Neural cell (in vitro differentiated cells): ENCODE measurements around the gene SCCPDH. TPM values are rescaled to one million over a fixed set of nuclear protein-coding genes. Genes with fewer than 3 reads are reported as not detected.
A peak's percentile ranks its signal among the peaks of the same experiment; 100 is the strongest.

Experiments
- H2AFZ ChIP-seq: fragments of 200-600, 300-800 bp; sonication (generic), shearing (Covaris generic); 2 replicates; pipeline ENCODE4 v1.6.0; 2014; ENCODE audit warnings: low read depth, mild to moderate bottlenecking, antibody characterized with exemption, low read length, moderate library complexity
- H3F3A ChIP-seq: fragments of 200-600 bp; shearing (Covaris generic); 2 replicates; pipeline ENCODE4 v1.6.1; 2016; ENCODE audit warnings: mild to moderate bottlenecking, moderate library complexity, mixed read lengths, antibody characterized with exemption, low read length; ENCODE audit not compliant: insufficient read depth, poor library complexity, severe bottlenecking
- H3K27ac ChIP-seq: fragments of 200-600, 300-800 bp; sonication (generic), shearing (Covaris generic); 2 replicates; pipeline ENCODE4 v1.5.1; 2014; ENCODE audit warnings: mild to moderate bottlenecking, low read length, moderate library complexity
- H3K27me3 ChIP-seq: fragments of 300-800, 200-600 bp; sonication (generic), shearing (Covaris generic); 2 replicates; pipeline ENCODE4 v1.6.0; 2014; ENCODE audit warnings: mild to moderate bottlenecking, low read depth, low read length, moderate library complexity; ENCODE audit not compliant: insufficient read depth
- H3K36me3 ChIP-seq: fragments of 300-800, 200-600 bp; sonication (generic), shearing (Covaris generic); 2 replicates; pipeline ENCODE4 v1.5.1; 2014; ENCODE audit warnings: mild to moderate bottlenecking, antibody characterized with exemption, low read length, moderate library complexity; ENCODE audit not compliant: insufficient read depth
- H3K4me2 ChIP-seq: fragments of 300-800, 200-600 bp; sonication (generic), shearing (Covaris generic); 2 replicates; pipeline ENCODE4 v1.6.0; 2014; ENCODE audit warnings: mild to moderate bottlenecking, low read length
- H3K4me3 ChIP-seq: fragments of 300-800, 200-600 bp; sonication (generic), shearing (Covaris generic); 2 replicates; pipeline ENCODE4 v1.5.1; 2014; ENCODE audit warnings: mild to moderate bottlenecking, low read length, moderate library complexity
- H3K79me2 ChIP-seq: fragments of 200-600 bp; shearing (Covaris generic); replicated peaks from 2 replicates; pipeline ENCODE4 v1.6.0; 2014; ENCODE audit warnings: mild to moderate bottlenecking, low read length, moderate library complexity; ENCODE audit not compliant: insufficient read depth
- H3K9ac ChIP-seq: fragments of 300-800, 200-600 bp; sonication (generic), shearing (Covaris generic); 2 replicates; pipeline ENCODE4 v1.6.1; 2016; ENCODE audit warnings: mild to moderate bottlenecking, low read length, mixed read lengths
- H3K9me2 ChIP-seq: fragments of 200-600 bp; shearing (Covaris generic); 2 replicates; pipeline ENCODE4 v1.6.1; 2016; ENCODE audit warnings: mild to moderate bottlenecking, low read length, mixed read lengths; ENCODE audit not compliant: insufficient read depth
- H3K9me3 ChIP-seq: fragments of 200-600, 300-800 bp; sonication (generic), shearing (Covaris generic); 2 replicates; pipeline ENCODE4 v1.6.1; 2016; ENCODE audit warnings: mild to moderate bottlenecking, mixed run types, low read length, moderate library complexity, mixed read lengths
- H4K20me1 ChIP-seq: fragments of 200-600 bp; shearing (Covaris generic); 2 replicates; pipeline ENCODE4 v1.6.1; 2016; ENCODE audit warnings: mild to moderate bottlenecking, mixed run types; ENCODE audit not compliant: insufficient read depth
- CTCF ChIP-seq: fragments of 450-650 bp; IDR thresholded peaks from 2 replicates; pipeline ENCODE4 v1.5.1; 2014; ENCODE audit warnings: antibody characterized with exemption, mild to moderate bottlenecking, moderate library complexity; ENCODE audit not compliant: poor library complexity, severe bottlenecking
- EP300 ChIP-seq: fragments of 450-650 bp; conservative IDR thresholded peaks from 2 replicates; pipeline ENCODE4 v1.6.1; 2014; ENCODE audit warnings: antibody characterized with exemption, mild to moderate bottlenecking, moderate library complexity; ENCODE audit not compliant: poor library complexity, severe bottlenecking
- EZH2 ChIP-seq: fragments of 200-600, 300-800 bp; shearing (Covaris generic), sonication (generic); IDR thresholded peaks from 2 replicates; pipeline ENCODE4 v1.6.1; 2014; ENCODE audit warnings: antibody characterized with exemption, low read length, borderline replicate concordance, mild to moderate bottlenecking; ENCODE audit not compliant: insufficient read depth, poor library complexity, severe bottlenecking
- MXI1 ChIP-seq: fragments of 450-650 bp; conservative IDR thresholded peaks from 2 replicates; pipeline ENCODE4 v1.6.1; 2014; ENCODE audit warnings: antibody characterized with exemption, mild to moderate bottlenecking; ENCODE audit not compliant: poor library complexity, severe bottlenecking
- POLR2AphosphoS5 ChIP-seq: IDR thresholded peaks from 2 replicates; pipeline ENCODE4 v1.6.1; 2012
- RAD21 ChIP-seq: fragments of 450-650 bp; conservative IDR thresholded peaks from 2 replicates; pipeline ENCODE4 v1.6.1; 2014; ENCODE audit warnings: antibody characterized with exemption, mild to moderate bottlenecking, moderate library complexity
- SMC3 ChIP-seq: fragments of 450-650 bp; conservative IDR thresholded peaks from 2 replicates; pipeline ENCODE4 v1.6.1; 2014; ENCODE audit warnings: antibody characterized with exemption, mild to moderate bottlenecking, moderate library complexity; ENCODE audit not compliant: poor library complexity
- TAF1 ChIP-seq: IDR thresholded peaks from 2 replicates; pipeline ENCODE4 v1.6.1; 2012; ENCODE audit warnings: low read depth
- polyA plus RNA-seq: library from polyadenylated mRNA; depleted of rRNA; stranded (reverse); fragments of >200 nt; gene quantifications from 2 replicates; pipeline ENCODE4 v1.2.3, GENCODE V29; 2014
- TF ChIP-seq, protein P1 (sequence below): IDR thresholded peaks from 2 replicates; pipeline ENCODE4 v1.6.1; 2012; ENCODE audit warnings: borderline replicate concordance

SCCPDH gene
- polyA plus RNA-seq, 1 donor from 2014 or later, result 94.2 TPM

- no peak overlapping the region for H3K4me3 ChIP-seq
- H3K4me2 ChIP-seq, result no peak overlapping the region
- H4K20me1 ChIP-seq, result no peaks in the 10 kb centered on the region
- no peak overlapping the region for H3K27ac ChIP-seq
- no peaks in the 10 kb centered on the region for H3K27me3 ChIP-seq
- no peaks in the 10 kb centered on the region for H3K36me3 ChIP-seq
- TF ChIP-seq EZH2, result no peak
- no peak for TF ChIP-seq EP300
- no peaks in the 10 kb centered on the region for H3K79me2 ChIP-seq
- H2AFZ ChIP-seq, result no peak overlapping the region
- H3K9ac ChIP-seq, result no peak overlapping the region
- no peaks in the 10 kb centered on the region for H3K9me2 ChIP-seq
- H3F3A ChIP-seq, result no peaks in the 10 kb centered on the region
- H3K9me3 ChIP-seq, result no peaks in the 10 kb centered on the region
Observed at GRCh38 chr1:246687002-246687401, 37.2 kb upstream of the SCCPDH start.

- no peak overlapping the region for H3K4me3 ChIP-seq
Observed at GRCh38 chr1:246689409-246690008, 34.7 kb upstream of the SCCPDH start.

More at GRCh38 chr1:246689409-246690008, 34.7 kb upstream of the SCCPDH start:
- TF ChIP-seq SMC3 (peak; percentile 40), RAD21 (peak; percentile 44), CTCF (peak; percentile 62), MXI1 (no peak), EP300 (no peak), TAF1 (no peak), POLR2AphosphoS5 (no peak), EZH2 (no peak)
- TF ChIP-seq, protein P1, sequence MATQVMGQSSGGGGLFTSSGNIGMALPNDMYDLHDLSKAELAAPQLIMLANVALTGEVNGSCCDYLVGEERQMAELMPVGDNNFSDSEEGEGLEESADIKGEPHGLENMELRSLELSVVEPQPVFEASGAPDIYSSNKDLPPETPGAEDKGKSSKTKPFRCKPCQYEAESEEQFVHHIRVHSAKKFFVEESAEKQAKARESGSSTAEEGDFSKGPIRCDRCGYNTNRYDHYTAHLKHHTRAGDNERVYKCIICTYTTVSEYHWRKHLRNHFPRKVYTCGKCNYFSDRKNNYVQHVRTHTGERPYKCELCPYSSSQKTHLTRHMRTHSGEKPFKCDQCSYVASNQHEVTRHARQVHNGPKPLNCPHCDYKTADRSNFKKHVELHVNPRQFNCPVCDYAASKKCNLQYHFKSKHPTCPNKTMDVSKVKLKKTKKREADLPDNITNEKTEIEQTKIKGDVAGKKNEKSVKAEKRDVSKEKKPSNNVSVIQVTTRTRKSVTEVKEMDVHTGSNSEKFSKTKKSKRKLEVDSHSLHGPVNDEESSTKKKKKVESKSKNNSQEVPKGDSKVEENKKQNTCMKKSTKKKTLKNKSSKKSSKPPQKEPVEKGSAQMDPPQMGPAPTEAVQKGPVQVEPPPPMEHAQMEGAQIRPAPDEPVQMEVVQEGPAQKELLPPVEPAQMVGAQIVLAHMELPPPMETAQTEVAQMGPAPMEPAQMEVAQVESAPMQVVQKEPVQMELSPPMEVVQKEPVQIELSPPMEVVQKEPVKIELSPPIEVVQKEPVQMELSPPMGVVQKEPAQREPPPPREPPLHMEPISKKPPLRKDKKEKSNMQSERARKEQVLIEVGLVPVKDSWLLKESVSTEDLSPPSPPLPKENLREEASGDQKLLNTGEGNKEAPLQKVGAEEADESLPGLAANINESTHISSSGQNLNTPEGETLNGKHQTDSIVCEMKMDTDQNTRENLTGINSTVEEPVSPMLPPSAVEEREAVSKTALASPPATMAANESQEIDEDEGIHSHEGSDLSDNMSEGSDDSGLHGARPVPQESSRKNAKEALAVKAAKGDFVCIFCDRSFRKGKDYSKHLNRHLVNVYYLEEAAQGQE, result no peak
- Histone ChIP-seq H3K9ac (no peak overlapping the region), H3K27me3 (no peaks in the 10 kb centered on the region), H3K9me2 (no peaks in the 10 kb centered on the region), H3K4me2 (no peak overlapping the region), H2AFZ (no peak overlapping the region), H3K79me2 (no peaks in the 10 kb centered on the region), H3K9me3 (no peaks in the 10 kb centered on the region), H3F3A (no peaks in the 10 kb centered on the region), H3K27ac (no peak overlapping the region), H4K20me1 (no peaks in the 10 kb centered on the region), H3K36me3 (no peaks in the 10 kb centered on the region)
